Measurements from ENCODE around the gene ZNF511.

DNA sequence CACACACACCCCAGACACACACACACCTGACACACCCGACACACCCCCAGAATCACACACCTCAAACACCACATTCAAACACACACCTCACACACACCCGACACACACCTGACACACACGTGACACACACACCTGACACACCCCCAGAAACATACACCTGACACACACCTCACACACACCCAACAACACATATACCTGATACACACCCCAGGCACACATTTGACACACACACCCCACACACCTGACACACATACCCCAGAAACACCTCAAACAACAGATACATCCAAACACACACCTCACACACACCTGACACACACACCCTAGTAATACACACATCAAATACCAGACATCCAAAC lies 28.6 kb downstream of the ZNF511 start:
- TF ChIP-seq CTCF (IDR thresholded peaks at IDR 0.05) (no peak), POLR2A (IDR thresholded peaks at IDR 0.05) (no peak)

Measured in suprapubic skin (tissue), 3 donors.